HK-2 (cell line): ENCODE results near the gene PTPA.
"Not testable (repeated sequence)": the region's sequence is repeated elsewhere in the genome, so short reads cannot be mapped to it uniquely, and the experiment has no call there.

Experiments
- DNase-seq: peaks from one replicate; pipeline ENCODE4 v3.0.0-alpha.2; 2018; ENCODE audit not compliant: unreplicated experiment

Gene PTPA

GRCh38 chr9:129176701-129177442 lies 65.7 kb downstream of the PTPA start:
- peak; percentile 45 for DNase-seq

- no peak for DNase-seq
Measured at GRCh38 chr9:129177443-129177790, 66.2 kb downstream of the PTPA start.

- DNase-seq = peak; percentile 96
Measured at GRCh38 chr9:129177791-129178567, 66.8 kb downstream of the PTPA start, which contains the start of gene IER5L. IER5L (minus strand) TSS chr9:129178261; CDS start chr9:129178052, 209 bp downstream.

- DNase-seq = no peak
Measured at GRCh38 chr9:129178568-129179382, 67.6 kb downstream of the PTPA start.

- no peak for DNase-seq
Measured at GRCh38 chr9:129181246-129181645, 70.0 kb downstream of the PTPA start.

- no peak for DNase-seq
Measured at GRCh38 chr9:129182122-129182521, 70.9 kb downstream of the PTPA start.

GRCh38 chr9:129182625-129183494 lies 71.6 kb downstream of the PTPA start:
- DNase-seq = no peak

GRCh38 chr9:129183495-129184218 lies 72.4 kb downstream of the PTPA start:
- DNase-seq = no peak

- no peak for DNase-seq
Measured at GRCh38 chr9:129184219-129184524, 73.0 kb downstream of the PTPA start.

GRCh38 chr9:129184596-129185122 lies 73.4 kb downstream of the PTPA start:
- no peak for DNase-seq

- DNase-seq = no peak
Measured at GRCh38 chr9:129185402-129185801, 74.2 kb downstream of the PTPA start.

GRCh38 chr9:129185991-129186390 lies 74.8 kb downstream of the PTPA start:
- no peak for DNase-seq

- DNase-seq = no peak
Measured at GRCh38 chr9:129187042-129187441, 75.8 kb downstream of the PTPA start.

- DNase-seq = not testable (repeated sequence)
Measured at GRCh38 chr9:129189971-129190370, 78.8 kb downstream of the PTPA start.

- no peak for DNase-seq
Measured at GRCh38 chr9:129191234-129191633, 80.0 kb downstream of the PTPA start.

GRCh38 chr9:129193655-129194054 lies 82.4 kb downstream of the PTPA start:
- no peak for DNase-seq

GRCh38 chr9:129194221-129194620 lies 83.0 kb downstream of the PTPA start:
- DNase-seq = no peak

GRCh38 chr9:129195606-129196005 lies 84.4 kb downstream of the PTPA start:
- no peak for DNase-seq

GRCh38 chr9:129197045-129197444 lies 85.8 kb downstream of the PTPA start:
- DNase-seq = not testable (repeated sequence)

GRCh38 chr9:129197978-129198318 lies 86.7 kb downstream of the PTPA start:
- DNase-seq = no peak
